Measurements from ENCODE around the gene KRTAP3-2.
"Not testable (repeated sequence)": the region's sequence is repeated elsewhere in the genome, so short reads cannot be mapped to it uniquely, and the experiment has no call there.

The KRTAP3-2 gene

DNA sequence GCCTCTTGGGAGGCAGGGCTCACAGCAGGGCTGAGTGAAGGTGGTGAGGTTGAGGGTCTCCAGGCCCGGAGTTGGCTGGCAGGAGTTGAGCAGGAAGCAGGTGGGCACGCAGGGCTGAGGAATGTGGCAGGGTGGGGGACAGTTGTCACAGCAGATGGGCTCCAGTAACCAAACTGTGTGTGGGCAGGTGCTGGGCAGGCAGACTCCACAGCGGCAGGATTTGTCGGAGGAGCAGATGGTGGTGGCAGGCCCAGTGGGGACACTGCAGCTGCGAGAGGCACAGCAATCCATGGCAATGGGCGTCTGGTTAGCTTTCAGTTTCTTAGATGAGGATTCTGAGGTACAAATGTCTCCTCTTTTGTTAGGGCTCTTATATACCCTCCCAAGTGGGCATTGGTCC, at the start of gene KRTAP3-2:
Gene KRTAP3-2, minus strand, starts transcription at position 344 of the 400 bp plus-strand sequence. Its CDS starts 53 bp downstream, at position 291.
- DNase-seq, result not testable (repeated sequence)

- DNase-seq, result no peak
Measured at GRCh38 chr17:41049110-41049509, 49.4 kb upstream of the KRTAP3-2 start.

- no peak for DNase-seq
Measured at GRCh38 chr17:41048441-41048840, 48.7 kb upstream of the KRTAP3-2 start.

- DNase-seq, result not testable (repeated sequence)
Measured at GRCh38 chr17:41046735-41047465, 47.2 kb upstream of the KRTAP3-2 start, which contains the start of gene KRTAP2-1. TSS of gene KRTAP2-1 (minus strand) at chr17:41047316. CDS start at chr17:41047267, 49 bp downstream.

GRCh38 chr17:41042953-41043352, 43.2 kb upstream of the KRTAP3-2 start:
- no peak for DNase-seq

- peak in 1 of 2 experiments; percentile 13 for DNase-seq
Measured at GRCh38 chr17:41040783-41041571, 41.3 kb upstream of the KRTAP3-2 start, which contains the start of gene KRTAP1-1. TSS of gene KRTAP1-1 (minus strand) at chr17:41041450. CDS start at chr17:41041397, 53 bp downstream.

DNA sequence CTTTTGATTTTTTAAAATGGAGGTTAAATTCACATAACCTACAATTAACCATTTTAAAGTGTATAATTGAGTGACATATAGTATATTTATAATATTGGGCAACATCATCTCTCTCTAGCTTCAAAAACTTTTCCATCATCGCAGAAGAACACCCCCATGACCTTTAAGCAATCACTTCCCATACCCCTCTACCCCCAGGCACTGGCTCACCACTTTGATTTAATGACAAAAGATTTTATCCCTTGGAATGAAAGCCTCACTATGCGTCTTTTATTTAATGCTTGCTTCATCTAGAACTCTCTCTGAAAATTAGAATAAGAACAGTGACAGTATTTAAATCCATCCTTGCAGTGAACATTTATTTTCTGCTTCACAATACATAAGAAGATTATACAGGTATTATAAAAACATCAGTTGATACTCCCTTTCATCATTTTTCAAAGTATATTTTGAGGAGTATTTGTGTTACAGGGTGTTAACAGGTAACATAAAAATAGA, 38.2 kb upstream of the KRTAP3-2 start:
- DNase-seq, result no peak

GRCh38 chr17:41034346-41034935, 34.7 kb upstream of the KRTAP3-2 start, which contains the start of gene KRTAP1-3:
TSS of gene KRTAP1-3 (minus strand) at chr17:41034874. CDS start at chr17:41034821, 53 bp downstream.
- DNase-seq, result not testable (repeated sequence)

DNA sequence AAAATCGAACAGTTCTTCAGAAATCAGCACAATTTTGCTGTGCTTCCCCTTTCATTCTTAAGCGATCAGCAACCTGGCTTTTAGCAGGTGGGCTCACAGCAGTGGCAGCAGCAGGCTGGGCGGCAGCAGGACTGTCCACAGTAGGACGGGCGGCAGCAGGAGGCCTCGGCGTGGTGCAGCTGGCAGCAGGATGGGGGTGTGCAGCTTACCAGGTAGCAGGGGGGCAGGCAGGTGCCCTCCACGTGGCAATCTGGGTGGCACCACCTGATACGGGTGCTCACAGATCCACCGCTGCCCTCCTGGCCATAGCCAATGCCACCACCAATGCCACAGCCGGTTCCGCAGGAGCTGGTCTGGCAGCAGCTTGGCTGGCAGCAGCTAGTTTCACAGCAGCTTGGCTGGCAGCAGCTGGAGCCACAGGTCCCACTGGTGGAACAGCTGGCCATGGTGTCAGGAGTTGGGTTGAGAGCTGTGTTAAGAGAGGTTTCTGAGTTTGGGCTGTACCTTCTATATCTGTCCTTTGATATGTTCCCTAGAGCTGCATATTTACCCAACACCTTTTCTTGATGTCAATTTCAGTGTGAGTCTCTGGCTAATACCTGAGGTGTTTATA, 30.0 kb upstream of the KRTAP3-2 start, which contains the start of gene KRTAP1-4:
Gene KRTAP1-4, minus strand, starts transcription at position 563 of the 613 bp plus-strand sequence. Its CDS starts 117 bp downstream, at position 446.
- no peak for DNase-seq

DNA sequence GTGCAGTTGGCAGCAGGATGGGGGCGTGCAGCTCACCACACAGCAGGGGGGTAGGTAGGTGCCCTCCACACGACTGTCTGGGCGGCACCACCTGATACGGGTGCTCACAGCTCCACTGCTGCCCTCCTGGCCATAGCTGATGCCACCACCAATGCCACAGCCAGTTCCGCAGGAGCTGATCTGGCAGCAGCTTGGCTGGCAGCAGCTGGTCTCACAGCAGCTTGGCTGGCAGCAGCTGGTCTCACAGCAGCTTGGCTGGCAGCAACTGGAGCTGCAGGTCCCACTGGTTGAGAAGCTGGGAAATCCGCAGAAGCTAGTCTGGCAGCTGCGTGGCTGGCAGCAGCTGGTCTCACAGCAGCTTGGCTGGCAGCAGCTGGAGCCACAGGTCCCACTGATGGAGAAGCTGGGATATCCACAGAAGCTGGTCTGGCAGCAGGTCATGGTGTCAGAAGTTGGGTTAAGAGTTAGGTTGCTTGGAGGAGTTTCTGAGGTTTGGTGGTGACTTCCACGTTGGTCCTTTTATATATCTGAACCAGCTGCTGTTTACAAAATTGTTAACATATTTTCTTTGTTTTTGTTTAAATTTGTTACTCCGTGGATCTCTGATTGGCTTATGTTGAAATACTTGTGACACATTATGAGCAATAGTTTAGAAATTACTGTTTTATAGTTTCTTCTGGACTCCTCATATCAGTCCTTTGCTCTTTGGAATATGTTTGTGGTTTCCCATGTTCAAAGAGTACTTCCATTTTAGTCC, 27.2 kb upstream of the KRTAP3-2 start, which contains the start of gene KRTAP1-5:
Gene KRTAP1-5, minus strand, starts transcription at position 494 of the 757 bp plus-strand sequence. Its CDS starts 53 bp downstream, at position 441.
- no peak for DNase-seq

DNA sequence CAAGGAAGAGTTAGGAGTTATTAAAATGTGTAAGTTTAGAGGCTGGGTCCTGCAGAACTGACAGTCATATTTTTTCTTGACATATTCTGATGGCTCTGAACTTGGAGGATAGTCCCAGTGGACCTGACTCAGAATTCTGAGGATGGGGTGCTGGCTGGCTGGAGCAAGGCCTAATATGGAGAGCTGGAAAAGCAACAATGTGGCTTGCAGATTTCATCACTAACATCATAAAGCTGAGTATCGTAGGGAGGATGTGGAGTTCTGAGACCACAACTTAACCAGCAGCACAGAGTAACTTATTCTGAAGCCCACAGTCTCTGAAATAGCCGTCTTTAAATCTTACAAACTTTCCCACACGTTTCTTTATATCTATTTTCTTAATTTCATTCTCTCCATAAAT, 25.0 kb upstream of the KRTAP3-2 start:
- no peak for DNase-seq

GRCh38 chr17:41020336-41020735, 20.6 kb upstream of the KRTAP3-2 start:
- no peak for DNase-seq

DNA sequence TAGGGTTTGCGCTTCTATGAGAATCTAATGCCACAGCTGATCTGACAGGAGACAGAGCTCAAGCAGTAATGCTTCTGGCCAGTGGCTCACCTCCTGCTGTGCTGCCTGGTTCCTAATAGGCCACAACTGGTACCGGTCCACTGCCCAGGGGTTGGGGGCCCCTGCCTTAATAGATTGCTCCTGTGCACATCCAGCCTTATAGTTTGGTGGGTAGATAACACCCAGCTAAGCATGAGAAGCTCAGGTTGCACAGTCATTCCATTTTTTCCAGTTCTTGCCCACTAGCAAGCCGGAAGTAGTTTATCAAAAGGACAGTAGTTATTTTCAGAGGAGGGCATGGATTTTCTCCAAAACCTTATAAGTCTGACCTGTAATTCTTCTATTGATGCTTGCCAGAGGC, 19.7 kb upstream of the KRTAP3-2 start:
- DNase-seq, result no peak

GRCh38 chr17:41018541-41018940, 18.8 kb upstream of the KRTAP3-2 start:
- DNase-seq, result no peak

- DNase-seq, result no peak
Measured at GRCh38 chr17:41016578-41017215, 17.0 kb upstream of the KRTAP3-2 start.

DNA sequence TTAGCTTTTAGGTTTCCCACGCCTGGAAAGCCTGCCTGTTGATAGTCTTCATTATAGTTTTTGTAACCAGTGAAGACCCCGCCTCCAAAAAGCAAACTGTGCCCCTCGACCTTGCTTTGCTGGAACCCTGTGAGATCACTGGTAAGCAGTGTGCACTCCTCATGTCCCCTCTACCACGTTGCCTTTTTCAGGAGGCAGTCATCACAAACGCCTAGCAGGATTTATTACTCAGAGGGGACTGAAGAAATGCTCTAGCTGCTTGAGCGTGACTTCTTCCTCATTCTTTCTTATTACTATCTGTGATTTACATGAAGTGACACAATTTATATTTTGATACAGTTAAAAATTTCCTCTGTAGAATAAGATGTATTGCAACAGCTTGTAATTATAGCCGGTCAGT, 15.7 kb upstream of the KRTAP3-2 start:
- DNase-seq, result no peak

GRCh38 chr17:41013606-41014005, 13.9 kb upstream of the KRTAP3-2 start:
- no peak for DNase-seq

- DNase-seq, result no peak
Measured at GRCh38 chr17:41013181-41013580, 13.5 kb upstream of the KRTAP3-2 start.

DNA sequence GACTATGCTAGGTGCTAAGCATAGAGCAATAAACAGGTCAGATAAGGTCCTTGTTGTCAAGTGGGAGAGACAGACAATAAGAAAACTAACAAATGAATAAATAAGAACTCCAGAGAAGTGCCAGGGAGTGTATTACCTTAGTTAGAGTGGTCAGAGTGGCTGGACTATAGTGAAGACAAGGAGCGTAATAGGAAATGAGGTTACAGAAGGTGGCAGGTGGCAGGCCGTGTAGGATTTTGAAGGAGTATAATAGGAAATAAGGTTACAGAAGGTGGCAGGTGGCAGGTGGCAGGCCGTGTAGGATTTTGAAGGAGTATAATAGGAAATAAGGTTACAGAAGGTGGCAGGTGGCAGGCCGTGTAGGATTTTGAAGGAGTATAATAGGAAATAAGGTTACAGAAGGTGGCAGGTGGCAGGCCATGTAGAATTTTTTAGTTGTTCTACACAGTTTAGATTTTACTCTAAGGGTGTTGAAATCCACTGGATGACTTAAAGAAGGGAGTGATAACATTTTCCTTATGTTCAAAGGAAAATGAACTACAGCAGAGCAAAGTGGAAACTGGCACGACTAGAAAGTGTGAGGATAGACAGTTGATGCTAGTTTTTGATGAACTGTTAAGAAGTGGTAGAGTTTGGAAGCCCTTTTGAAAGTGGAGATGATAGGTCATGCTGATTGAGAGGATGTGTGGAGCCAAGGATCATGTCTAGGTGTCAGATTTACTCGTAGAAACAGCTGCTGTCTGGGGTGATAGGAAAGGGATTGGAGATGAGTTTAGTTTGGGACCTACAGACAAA, 12.8 kb upstream of the KRTAP3-2 start:
- DNase-seq, result no peak

DNA sequence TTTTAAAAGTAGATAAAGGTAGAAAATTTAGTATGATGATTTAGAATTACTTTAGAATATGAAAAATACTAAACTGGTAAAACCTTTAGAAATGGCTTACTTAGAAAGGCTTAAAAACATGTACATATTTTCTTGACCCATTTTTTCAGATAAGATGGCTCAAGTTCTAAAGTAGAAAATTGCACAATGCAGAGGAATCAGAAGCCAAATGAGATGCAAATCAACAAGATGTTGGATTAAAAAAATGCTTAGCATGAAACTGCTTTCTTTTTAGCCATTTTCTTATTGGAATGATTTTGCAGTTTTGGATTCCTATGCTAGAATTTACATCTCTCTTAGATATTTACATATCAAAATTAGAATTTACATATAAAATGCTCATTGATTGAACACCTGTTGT, 10.7 kb upstream of the KRTAP3-2 start:
- peak; percentile 33 to 63 for DNase-seq

All from NCI-H526 (cell line).